ENCODE data around the gene OLFML2A. TPM values are rescaled to one million over a fixed set of nuclear protein-coding genes. Genes with fewer than 3 reads are reported as not detected.

OLFML2A gene
- total RNA-seq, 1 experiment from 2014 or later, result 5.8 TPM

DNA sequence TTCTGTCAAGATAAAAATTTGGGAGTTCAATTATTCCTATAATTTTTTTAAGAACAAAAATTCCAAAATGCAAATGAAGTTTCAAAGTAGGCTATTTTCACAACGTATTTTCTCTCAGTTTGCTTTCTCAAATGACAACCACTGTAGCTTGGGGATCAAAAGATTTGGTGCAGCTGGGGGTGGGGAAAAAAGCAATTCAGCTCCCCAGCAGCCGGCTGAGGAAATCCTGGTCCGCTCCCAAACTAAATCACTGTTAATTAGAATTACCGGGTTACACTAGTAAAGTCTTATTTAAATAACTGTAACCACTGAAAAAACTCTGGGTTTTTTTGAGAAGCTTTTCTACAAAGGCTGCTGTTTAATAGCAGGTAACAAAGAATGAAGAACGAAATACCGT lies 11.5 kb upstream of the OLFML2A start:
- Histone ChIP-seq H2AK5ac (ENCODE audit: insufficient read length, low read length) (no peak overlapping the region), H3K27ac (ENCODE audit: insufficient read length, low read depth, low read length) (no peak overlapping the region), H3K14ac (ENCODE audit: insufficient read depth, low read length) (no peak overlapping the region), H4K20me1 (ENCODE audit: control insufficient read depth, insufficient read depth, insufficient read length) (no peaks in the 10 kb centered on the region), H2AFZ (ENCODE audit: low read length) (no peak overlapping the region), H3K9ac (ENCODE audit: extremely low read depth, insufficient read length, low read length) (no peak overlapping the region), H2BK15ac (ENCODE audit: low read depth, low read length) (no peak overlapping the region), H4K8ac (replicated peaks; ENCODE audit: insufficient read length, low read depth, low read length) (no peak overlapping the region), H3K27me3 (ENCODE audit: insufficient read depth, low read length) (no peaks in the 10 kb centered on the region), H3K23ac (ENCODE audit: insufficient read length, low read depth, low read length) (no peak overlapping the region), H3K4me2 (ENCODE audit: insufficient read depth, insufficient read length, low read length) (no peak overlapping the region), H3K18ac (ENCODE audit: insufficient read length, low read depth, low read length) (no peak overlapping the region), H4K5ac (ENCODE audit: insufficient read length, low read depth, low read length) (no peak overlapping the region), H2BK5ac (ENCODE audit: insufficient read length, low read length) (no peak overlapping the region), H3T11ph (ENCODE audit: low read length) (no peak overlapping the region), H3K23me2 (ENCODE audit: insufficient read length, low read depth, low read length, poor library complexity, severe bottlenecking) (peaks cover 15% of the 10 kb centered on the region), H2BK120ac (ENCODE audit: low read depth, low read length, poor library complexity, severe bottlenecking) (no peak overlapping the region), H3K79me1 (ENCODE audit: insufficient read depth, low read depth, low read length, poor library complexity, severe bottlenecking) (no peaks in the 10 kb centered on the region), H2BK20ac (ENCODE audit: low read depth, low read length, poor library complexity, severe bottlenecking) (no peak overlapping the region), H3K56ac (ENCODE audit: insufficient read length, low read depth, low read length) (no peak overlapping the region), H3K4me1 (ENCODE audit: insufficient read depth, low read length) (peaks cover 6% of the 10 kb centered on the region; the same call in 1 of the 2 replicates), H3K9me3 (ENCODE audit: control insufficient read depth, low read depth, low read length) (no peaks in the 10 kb centered on the region), H2BK12ac (ENCODE audit: insufficient read length, low read depth, low read length) (no peak overlapping the region), H3K4ac (ENCODE audit: low read depth, low read length) (no peak overlapping the region), H3K79me2 (ENCODE audit: insufficient read depth, low read length) (peaks cover 15% of the 10 kb centered on the region; the same call in 1 of the 2 replicates), H4K91ac (ENCODE audit: insufficient read length, low read depth, low read length) (no peak overlapping the region)
- peak overlapping the region in 1 of 3 experiments; percentile 50; a peak in 2 of 7 replicates for H3K27ac Mint-ChIP-seq
- TF ChIP-seq, protein P1, sequence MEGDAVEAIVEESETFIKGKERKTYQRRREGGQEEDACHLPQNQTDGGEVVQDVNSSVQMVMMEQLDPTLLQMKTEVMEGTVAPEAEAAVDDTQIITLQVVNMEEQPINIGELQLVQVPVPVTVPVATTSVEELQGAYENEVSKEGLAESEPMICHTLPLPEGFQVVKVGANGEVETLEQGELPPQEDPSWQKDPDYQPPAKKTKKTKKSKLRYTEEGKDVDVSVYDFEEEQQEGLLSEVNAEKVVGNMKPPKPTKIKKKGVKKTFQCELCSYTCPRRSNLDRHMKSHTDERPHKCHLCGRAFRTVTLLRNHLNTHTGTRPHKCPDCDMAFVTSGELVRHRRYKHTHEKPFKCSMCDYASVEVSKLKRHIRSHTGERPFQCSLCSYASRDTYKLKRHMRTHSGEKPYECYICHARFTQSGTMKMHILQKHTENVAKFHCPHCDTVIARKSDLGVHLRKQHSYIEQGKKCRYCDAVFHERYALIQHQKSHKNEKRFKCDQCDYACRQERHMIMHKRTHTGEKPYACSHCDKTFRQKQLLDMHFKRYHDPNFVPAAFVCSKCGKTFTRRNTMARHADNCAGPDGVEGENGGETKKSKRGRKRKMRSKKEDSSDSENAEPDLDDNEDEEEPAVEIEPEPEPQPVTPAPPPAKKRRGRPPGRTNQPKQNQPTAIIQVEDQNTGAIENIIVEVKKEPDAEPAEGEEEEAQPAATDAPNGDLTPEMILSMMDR (conservative IDR thresholded peaks at IDR 0.05), result no peak
- H3K36me3 Mint-ChIP-seq (ENCODE audit: insufficient read depth in 1 of 3, low read depth in 3 of 3), result no peaks in the 10 kb centered on the region
- no peak for DNase-seq
- no peaks in the 10 kb centered on the region for H3K9me3 Mint-ChIP-seq
- peaks cover 84 to 88% of the 10 kb centered on the region in 2 experiments for H3K4me1 Mint-ChIP-seq
- peak overlapping the region; percentile 6 to 99; a peak in 4 of 5 replicates for H3K4me3 Mint-ChIP-seq
- H3K27me3 Mint-ChIP-seq (ENCODE audit: low read depth), result peaks cover 24% of the 10 kb centered on the region
- no CpG with 5 or more reads among the region's 6 CpGs for WGBS (ENCODE audit: extremely low coverage, insufficient read length, low lambda C conversion rate)
